8988T (cell line): ENCODE measurements around the gene IGDCC3.
"Not testable (repeated sequence)": the region's sequence is repeated elsewhere in the genome, so short reads cannot be mapped to it uniquely, and the experiment has no call there.

Source experiments
- DNase-seq: peaks from one replicate; pipeline ENCODE4 v3.0.0; 2011

The IGDCC3 gene

GRCh38 chr15:65405791-65406423 lies 28.1 kb upstream of the IGDCC3 start:
- no peak for DNase-seq

GRCh38 chr15:65404186-65404872 lies 26.5 kb upstream of the IGDCC3 start:
- no peak for DNase-seq

GRCh38 chr15:65402961-65403360 lies 25.2 kb upstream of the IGDCC3 start:
- DNase-seq: no peak

GRCh38 chr15:65401611-65402240 lies 23.9 kb upstream of the IGDCC3 start:
- DNase-seq: no peak

GRCh38 chr15:65400760-65401610 lies 23.2 kb upstream of the IGDCC3 start:
- peak; percentile 88 for DNase-seq

- no peak for DNase-seq
Observed at GRCh38 chr15:65399997-65400396, 22.2 kb upstream of the IGDCC3 start.

- no peak for DNase-seq
Observed at GRCh38 chr15:65399001-65399706, 21.4 kb upstream of the IGDCC3 start.

GRCh38 chr15:65398486-65398885 lies 20.7 kb upstream of the IGDCC3 start:
- DNase-seq: not testable (repeated sequence)

- no peak for DNase-seq
Observed at GRCh38 chr15:65396965-65397317, 19.1 kb upstream of the IGDCC3 start.

- no peak for DNase-seq
Observed at GRCh38 chr15:65396283-65396964, 18.6 kb upstream of the IGDCC3 start.

- DNase-seq: no peak
Observed at GRCh38 chr15:65395567-65396202, 17.9 kb upstream of the IGDCC3 start.

- no peak for DNase-seq
Observed at GRCh38 chr15:65394936-65395335, 17.1 kb upstream of the IGDCC3 start.

- no peak for DNase-seq
Observed at GRCh38 chr15:65394280-65394789, 16.5 kb upstream of the IGDCC3 start.

- no peak for DNase-seq
Observed at GRCh38 chr15:65393557-65393956, 15.8 kb upstream of the IGDCC3 start.

- DNase-seq: no peak
Observed at GRCh38 chr15:65393091-65393490, 15.3 kb upstream of the IGDCC3 start.

- no peak for DNase-seq
Observed at GRCh38 chr15:65392368-65392767, 14.6 kb upstream of the IGDCC3 start.

- no peak for DNase-seq
Observed at GRCh38 chr15:65391732-65392131, 13.9 kb upstream of the IGDCC3 start.

GRCh38 chr15:65390447-65390846 lies 12.6 kb upstream of the IGDCC3 start:
- no peak for DNase-seq

- no peak for DNase-seq
Observed at GRCh38 chr15:65389226-65389625, 11.4 kb upstream of the IGDCC3 start.

- DNase-seq: no peak
Observed at GRCh38 chr15:65388306-65389080, 10.7 kb upstream of the IGDCC3 start.

GRCh38 chr15:65386886-65387285 lies 9.1 kb upstream of the IGDCC3 start:
- no peak for DNase-seq
